Lower leg skin (tissue), 3 donors: ENCODE results near the gene RXRA.

Source experiments
- CTCF ChIP-seq, 3 donors: fragments of 450-650 bp; IDR thresholded peaks; one replicate each; pipeline ENCODE4 v1.5.1; 2016; ENCODE audit warnings: antibody characterized with exemption in 3 of 3, mild to moderate bottlenecking in 3 of 3, moderate library complexity in 2 of 3
- POLR2A ChIP-seq, 2 donors: fragments of 450-650 bp; IDR thresholded peaks; one replicate each; pipeline ENCODE4 v1.6.1; 2016 to 2017; ENCODE audit warnings: antibody characterized with exemption in 2 of 2, mild to moderate bottlenecking in 1 of 2, moderate library complexity in 1 of 2

- TF ChIP-seq CTCF (IDR thresholded peaks at IDR 0.05) (no peak), POLR2A (IDR thresholded peaks at IDR 0.05) (no peak)
Measured at GRCh38 chr9:134361426-134361825, 35.2 kb downstream of the RXRA start.
